HepG2 (cell line): ENCODE results near the gene NFE2. TPM values are rescaled to one million over a fixed set of nuclear protein-coding genes. Genes with fewer than 3 reads are reported as not detected.

Experiments used
- ATAC-seq: fragments of 200-7000 bp; cut with Tn5 transposase; 3 replicates; pipeline ENCODE4 v1.9.1; 2020; ENCODE audit warnings: mild to moderate bottlenecking, moderate library complexity
- BruUV-seq: library from RNA; stranded (reverse); fragments of 400-500 nt; replicated peaks from 2 replicates; lab custom pipeline; 2021; lab: Mats Ljungman, UMichigan
- CTCF ChIA-PET: fragments of 300-600 bp; formaldehyde crosslinking; extraction: SDS; loops from one replicate; lab custom pipeline; 2021; ENCODE audit warnings: low total read pairs, inconsistent platforms, low intra/inter-chr PET ratio; lab: Yijun Ruan, JAX
- POLR2A ChIA-PET: fragments of 350-600 bp; sonication (Branson Sonifier 250); formaldehyde crosslinking; loops from one replicate; lab custom pipeline; 2020; ENCODE audit warnings: antibody characterized with exemption, inconsistent platforms; lab: Yijun Ruan, JAX
- DNase-seq: peaks from one replicate; pipeline ENCODE4 v3.0.0-alpha.2; 2015; ENCODE audit warnings: low spot score
- FAIRE-seq: peaks from 3 replicates; lab custom pipeline; 2011; peaks lifted over from hg19 to GRCh38; lab: Jason Lieb, UNC
- H2AFZ ChIP-seq: one replicate; pipeline ENCODE4 v1.6.1; 2011; ENCODE audit warnings: low read length, inconsistent platforms
- H3K27ac ChIP-seq: fragments of 300-600 bp; 3 replicates; pipeline ENCODE4 v1.8.0; 2011; ENCODE audit warnings: mixed run types, mild to moderate bottlenecking, mixed read lengths, low read length, inconsistent platforms; ENCODE audit not compliant: insufficient read depth; ENCODE audit errors: extremely low read length
- H3K27me3 ChIP-seq, 2 experiments: fragments of 200-600 bp in 1 of 2; 2 replicates in 1 of 2; 3 replicates in 1 of 2; pipeline versions ENCODE4 v1.6.0 to v1.8.0; 2011; ENCODE audit warnings: low read length in 2 of 2, mild to moderate bottlenecking in 2 of 2, moderate library complexity in 2 of 2, inconsistent platforms in 1 of 2; ENCODE audit not compliant: insufficient read depth in 2 of 2, control insufficient read depth in 1 of 2
- H3K36me3 ChIP-seq, 2 experiments: fragments of 200-600 bp in 1 of 2; replicated peaks in 1 of 2; 2 replicates in 1 of 2; 3 replicates in 1 of 2; pipeline versions ENCODE4 v1.5.1 to v1.8.0; 2011; ENCODE audit warnings: low read length in 2 of 2, inconsistent platforms in 1 of 2; ENCODE audit not compliant: insufficient read depth in 2 of 2, control insufficient read depth in 1 of 2
- H3K4me1 ChIP-seq: 2 replicates; pipeline ENCODE4 v1.5.1; 2012; ENCODE audit warnings: low read length, inconsistent platforms; ENCODE audit not compliant: insufficient read depth
- H3K4me2 ChIP-seq: 2 replicates; pipeline ENCODE4 v1.6.0; 2011; ENCODE audit warnings: low read depth, low read length, inconsistent platforms
- H3K4me3 ChIP-seq, 3 experiments: fragments of 200-600 bp in 1 of 3; sonication (generic), shearing (Covaris generic) in 1 of 3; replicated peaks in 1 of 3; 2 replicates each; pipeline ENCODE4 v1.5.1; 2011 to 2016; ENCODE audit warnings: low read length in 3 of 3, inconsistent platforms in 2 of 3, low read depth in 2 of 3, mild to moderate bottlenecking in 2 of 3, control low read depth in 1 of 3, mixed read lengths in 1 of 3; ENCODE audit not compliant: insufficient read depth in 1 of 3
- H3K79me2 ChIP-seq: one replicate; pipeline ENCODE4 v1.6.1; 2011; ENCODE audit warnings: low read length, inconsistent platforms; ENCODE audit not compliant: insufficient read depth
- H3K9ac ChIP-seq: 2 replicates; pipeline ENCODE4 v1.6.0; 2011; ENCODE audit warnings: mild to moderate bottlenecking, low read depth, low read length, inconsistent platforms; ENCODE audit not compliant: insufficient read depth
- H3K9me3 ChIP-seq: 2 replicates; pipeline ENCODE4 v1.5.1; 2012; ENCODE audit warnings: mild to moderate bottlenecking, low read length
- H4K20me1 ChIP-seq: 2 replicates; pipeline ENCODE4 v1.6.0; 2011; ENCODE audit warnings: inconsistent platforms, mild to moderate bottlenecking, low read length, moderate library complexity; ENCODE audit not compliant: insufficient read depth
- FOXO4 ChIP-seq: sonication (generic); formaldehyde crosslinking; conservative IDR thresholded peaks from 2 replicates; pipeline ENCODE4 v1.8.1; 2023; ENCODE audit warnings: missing genetic modification reagents
- HDAC1 ChIP-seq: sonication (generic); formaldehyde crosslinking; IDR thresholded peaks from 2 replicates; pipeline ENCODE4 v1.5.1; 2020; ENCODE audit warnings: mild to moderate bottlenecking, missing genetic modification reagents
- HOXA3 ChIP-seq: sonication (generic); formaldehyde crosslinking; IDR thresholded peaks from 2 replicates; pipeline ENCODE4 v1.5.0; 2020; ENCODE audit warnings: missing genetic modification reagents
- NBN ChIP-seq: fragments of 450-650 bp; conservative IDR thresholded peaks from 2 replicates; pipeline ENCODE4 v1.6.1; 2017
- SOX13 ChIP-seq, 3 experiments: fragments of 450-650 bp in 1 of 3; sonication (generic) in 1 of 3; formaldehyde crosslinking in 1 of 3; IDR thresholded peaks in 2 of 3; conservative IDR thresholded peaks in 1 of 3; 2 replicates each; pipeline versions ENCODE4 v1.5.0 to v1.6.1; 2016 to 2020; ENCODE audit warnings: antibody characterized with exemption in 1 of 3, mild to moderate bottlenecking in 1 of 3, missing compliant biosample characterization in 1 of 3, missing genetic modification reagents in 1 of 3, moderate library complexity in 1 of 3
- TFE3 ChIP-seq: IDR thresholded peaks from 2 replicates; pipeline ENCODE4 v1.6.1; 2016
- ZNF572 ChIP-seq: sonication (generic); formaldehyde crosslinking; IDR thresholded peaks from 2 replicates; pipeline ENCODE4 v1.5.1; 2020; ENCODE audit warnings: mild to moderate bottlenecking, missing genetic modification reagents
- ZNF660 ChIP-seq: sonication (generic); formaldehyde crosslinking; IDR thresholded peaks from 2 replicates; pipeline ENCODE4 v1.5.1; 2020; ENCODE audit warnings: mild to moderate bottlenecking, low read depth, missing genetic modification reagents, borderline replicate concordance
- ZNF678 ChIP-seq: sonication (generic); formaldehyde crosslinking; IDR thresholded peaks from 2 replicates; pipeline ENCODE4 v1.4.0; 2020; ENCODE audit warnings: mild to moderate bottlenecking, missing genetic modification reagents
- ZNF784 ChIP-seq: sonication (generic); formaldehyde crosslinking; IDR thresholded peaks from 2 replicates; pipeline ENCODE4 v1.5.1; 2020; ENCODE audit warnings: missing genetic modification reagents, mild to moderate bottlenecking, borderline replicate concordance
- in situ Hi-C: cut with HindIII; loops from 2 replicates; pipeline ENCODE4 v1.10.0; 2017; ENCODE audit warnings: low pct_unique_long_range_greater_than_20kb; ENCODE audit not compliant: extremely low pct_ligation_motif_present
- intact Hi-C: fragments of 100-400 bp; cut with micrococcal nuclease; formaldehyde crosslinking; loops from one replicate; pipeline ENCODE4 v1.10.0; 2022; ENCODE audit not compliant: unreplicated experiment
- polyA plus RNA-seq, 8 experiments: library from polyadenylated mRNA; depleted of rRNA in 3 of 8; stranded (reverse) in 7 of 8; unstranded in 1 of 8; fragments of >200 nt; fragmentation: Illumina TruSeq in 4 of 8; extraction: Trizol in 4 of 8; gene quantifications; 2 replicates each; pipeline versions ENCODE4 v1.2.1 to v1.2.3, GENCODE V29; 2011 to 2016; ENCODE audit warnings: low read depth in 4 of 8, missing spikeins in 1 of 8, mixed read lengths in 1 of 8; ENCODE audit not compliant: insufficient read depth in 1 of 8
- total RNA-seq, 5 experiments: library from RNA; depleted of rRNA; stranded (reverse); fragments of >200 nt; fragmentation: Illumina TruSeq; extraction: Trizol; gene quantifications; 2 replicates each; pipeline ENCODE4 v1.2.3, GENCODE V29; 2016; ENCODE audit warnings: low read depth in 1 of 5

Gene NFE2
- total and polyA plus RNA-seq, 2 of the 13 experiments (the other 11 are each of a cell fraction or from before 2014, with no cell fraction given), result 4.5 to 7.8 TPM

- 0 out of 2 replicates have a peak, but pooled peaks have one; percentile 16 for TF ChIP-seq TFE3 (CRISPR knock-in tag)
- TF ChIP-seq NBN, result no peak
- TF ChIP-seq SOX13 (IDR thresholded peaks at IDR 0.05), result peak; percentile 33; the same call in 1 of the 2 replicates
- TF ChIP-seq SOX13 (CRISPR knock-in tag; conservative IDR thresholded peaks at IDR 0.05 in 1 of 2, IDR thresholded peaks at IDR 0.05 in 1 of 2), result peak in 1 of 2 experiments; percentile 82; a peak in 2 of 4 replicates
- TF ChIP-seq ZNF572, result 0 out of 2 replicates have a peak, but pooled peaks have one; percentile 49
- no peak for TF ChIP-seq ZNF660 (CRISPR knock-in tag)
- peak; percentile 63 for TF ChIP-seq HDAC1 (CRISPR knock-in tag)
- TF ChIP-seq HOXA3, result peak; percentile 72
- no peak for TF ChIP-seq ZNF678
Measured at GRCh38 chr12:54304187-54304810, 3.5 kb upstream of the NFE2 start (continued).

- Histone ChIP-seq H3K36me3 (no peaks in the 10 kb centered on the region), H3K27me3 (no peaks in the 10 kb centered on the region), H3K4me2 (peak overlapping the region; percentile 63), H3K27ac (no peak overlapping the region), H3K9ac (peak overlapping the region; percentile 19), H4K20me1 (no peaks in the 10 kb centered on the region), H3K9me3 (no peaks in the 10 kb centered on the region), H3K4me1 (peaks cover 79% of the 10 kb centered on the region), H2AFZ (peak overlapping the region; percentile 69), H3K79me2 (peaks cover 4% of the 10 kb centered on the region), H3K4me3 (peak overlapping the region in 1 of 3 experiments; percentile 35; a peak in 1 of 6 replicates)
- FAIRE-seq (no peak), ATAC-seq (no peak), DNase-seq (no peak)
- TF ChIP-seq ZNF784 (CRISPR knock-in tag) (no peak), FOXO4 (CRISPR knock-in tag) (0 out of 2 replicates have a peak, but pooled peaks have one; percentile 57)
- in situ Hi-C loops, result no loop called here
- no TSS peak for BruUV-seq
- intact Hi-C loops, result no loop called here
- CTCF ChIA-PET, result no interaction called here
- POLR2A ChIA-PET, result interaction anchor here (1.0 to 1.4 kb wide), 4 partner anchors 10 to 23 kb away, joined by 6 to 10 read pairs (median 8); partner anchors contain the start of genes CBX5, COPZ1 and HNRNPA1
Measured at GRCh38 chr12:54303640-54304039, 2.8 kb upstream of the NFE2 start.
